Karpas-422 (cell line): Measurements from ENCODE around the gene AMBRA1. TPM values are rescaled to one million over a fixed set of nuclear protein-coding genes. Genes with fewer than 3 reads are reported as not detected.

ENCODE experiments used
- DNase-seq: peaks from one replicate; pipeline ENCODE4 v3.0.0-alpha.2; 2015
- H2AFZ ChIP-seq: fragments of 200-600 bp; sonication (generic); 2 replicates; pipeline ENCODE4 v1.6.1; 2014; ENCODE audit warnings: antibody characterized with exemption, low read length, mixed read lengths
- H3K27ac ChIP-seq: fragments of 200-600 bp; sonication (generic); 2 replicates; pipeline ENCODE4 v1.5.1; 2014; ENCODE audit warnings: mild to moderate bottlenecking, low read length, moderate library complexity
- H3K27me3 ChIP-seq: fragments of 200-600 bp; sonication (generic); 2 replicates; pipeline ENCODE4 v1.6.1; 2014; ENCODE audit warnings: low read length, mixed read lengths
- H3K36me3 ChIP-seq: fragments of 200-600 bp; sonication (generic); 2 replicates; pipeline ENCODE4 v1.6.1; 2014; ENCODE audit warnings: low read length, mixed read lengths; ENCODE audit not compliant: insufficient read depth
- H3K4me1 ChIP-seq: fragments of 200-600 bp; sonication (generic); 2 replicates; pipeline ENCODE4 v1.6.1; 2014; ENCODE audit warnings: mild to moderate bottlenecking, low read length, mixed read lengths
- H3K4me2 ChIP-seq: fragments of 200-600 bp; sonication (generic); 2 replicates; pipeline ENCODE4 v1.6.1; 2014; ENCODE audit warnings: low read length, low read depth, mild to moderate bottlenecking; ENCODE audit not compliant: poor library complexity, severe bottlenecking
- H3K4me3 ChIP-seq: fragments of 200-600 bp; sonication (generic); 2 replicates; pipeline ENCODE4 v1.5.1; 2014; ENCODE audit warnings: mild to moderate bottlenecking, antibody characterized with exemption, low read length, mixed read lengths
- H3K79me2 ChIP-seq: fragments of 200-600 bp; sonication (generic); 2 replicates; pipeline ENCODE4 v1.6.1; 2014; ENCODE audit warnings: mild to moderate bottlenecking, low read length, mixed read lengths
- H3K9ac ChIP-seq: fragments of 200-600 bp; sonication (generic); 2 replicates; pipeline ENCODE4 v1.6.0; 2014; ENCODE audit warnings: low read length
- H3K9me2 ChIP-seq: fragments of 200-600 bp; sonication (generic), shearing (Covaris generic); replicated peaks from 2 replicates; pipeline ENCODE4 v1.6.0; 2014; ENCODE audit warnings: mild to moderate bottlenecking, low read length, moderate library complexity; ENCODE audit not compliant: insufficient read depth
- H3K9me3 ChIP-seq: fragments of 300-700, 200-600 bp; sonication (generic); 2 replicates; pipeline ENCODE4 v1.6.1; 2014; ENCODE audit warnings: low read length, mixed read lengths
- H4K20me1 ChIP-seq: fragments of 200-600 bp; sonication (generic); 2 replicates; pipeline ENCODE4 v1.6.1; 2014; ENCODE audit warnings: mild to moderate bottlenecking, antibody characterized with exemption, low read length, low read depth; ENCODE audit not compliant: insufficient read depth
- total RNA-seq: library from RNA; depleted of rRNA; stranded (reverse); fragments of >200 nt; shearing (Covaris generic); gene quantifications from 2 replicates; pipeline ENCODE4 v1.2.3, GENCODE V29; 2014; ENCODE audit warnings: low replicate concordance

AMBRA1 gene
- total RNA-seq, 1 experiment from 2014 or later, result 30.3 TPM

GRCh38 chr11:46607516-46607915, 13.7 kb upstream of the AMBRA1 start:
- H3K9me3 ChIP-seq, result no peaks in the 10 kb centered on the region
- peaks cover 6% of the 10 kb centered on the region for H3K79me2 ChIP-seq
- 0 out of 2 replicates have a peak overlapping the region, but pooled peaks have one; percentile 19 for H3K27ac ChIP-seq
- H3K27me3 ChIP-seq, result no peaks in the 10 kb centered on the region
- H3K9ac ChIP-seq, result no peak overlapping the region
- no peak for DNase-seq
- no peaks in the 10 kb centered on the region for H4K20me1 ChIP-seq
- no peak overlapping the region for H3K4me2 ChIP-seq
- H3K36me3 ChIP-seq, result no peaks in the 10 kb centered on the region
- H3K9me2 ChIP-seq, result no peaks in the 10 kb centered on the region
- no peak overlapping the region for H2AFZ ChIP-seq
- peaks cover 31% of the 10 kb centered on the region for H3K4me1 ChIP-seq
- no peak overlapping the region for H3K4me3 ChIP-seq

- H3K9ac ChIP-seq, result peak overlapping the region; percentile 7; the same call in 1 of the 2 replicates
- peaks cover 2% of the 10 kb centered on the region; the same call in 1 of the 2 replicates for H3K79me2 ChIP-seq
- no peak overlapping the region; the same call in 1 of the 2 replicates for H3K4me3 ChIP-seq
- H3K4me2 ChIP-seq, result peak overlapping the region; percentile 54
- peak overlapping the region; percentile 46 for H3K27ac ChIP-seq
- no peaks in the 10 kb centered on the region for H3K9me2 ChIP-seq
- no peak overlapping the region for H2AFZ ChIP-seq
- H3K27me3 ChIP-seq, result no peaks in the 10 kb centered on the region
- H3K4me1 ChIP-seq, result peaks cover 36% of the 10 kb centered on the region
- H4K20me1 ChIP-seq, result no peaks in the 10 kb centered on the region
- no peaks in the 10 kb centered on the region for H3K36me3 ChIP-seq
- peak; percentile 48 for DNase-seq
- H3K9me3 ChIP-seq, result no peaks in the 10 kb centered on the region
These were observed 11.0 kb upstream of the AMBRA1 start for GRCh38 chr11:46604796-46605195.

GRCh38 chr11:46603704-46604308, 10.0 kb upstream of the AMBRA1 start:
- Histone ChIP-seq H3K4me3 (peak overlapping the region; percentile 19; the same call in 1 of the 2 replicates), H3K9ac (0 out of 2 replicates have a peak overlapping the region, but pooled peaks have one; percentile 1), H3K4me1 (peaks cover 36% of the 10 kb centered on the region), H3K79me2 (peaks cover 2% of the 10 kb centered on the region; the same call in 1 of the 2 replicates), H4K20me1 (no peaks in the 10 kb centered on the region), H3K36me3 (no peaks in the 10 kb centered on the region), H2AFZ (no peak overlapping the region), H3K27me3 (no peaks in the 10 kb centered on the region), H3K27ac (peak overlapping the region; percentile 46; the same call in 1 of the 2 replicates), H3K9me3 (no peaks in the 10 kb centered on the region), H3K9me2 (no peaks in the 10 kb centered on the region), H3K4me2 (peak overlapping the region; percentile 54)
- DNase-seq, result peak; percentile 56

- Histone ChIP-seq H3K9ac (no peak overlapping the region), H2AFZ (no peak overlapping the region), H3K9me2 (no peaks in the 10 kb centered on the region), H3K36me3 (no peaks in the 10 kb centered on the region), H3K27ac (0 out of 2 replicates have a peak overlapping the region, but pooled peaks have one; percentile 18), H3K27me3 (no peaks in the 10 kb centered on the region), H3K4me2 (no peak overlapping the region), H3K4me3 (no peak overlapping the region), H4K20me1 (no peaks in the 10 kb centered on the region), H3K9me3 (no peaks in the 10 kb centered on the region), H3K79me2 (no peaks in the 10 kb centered on the region; the same call in 1 of the 2 replicates), H3K4me1 (peaks cover 36% of the 10 kb centered on the region)
- DNase-seq, result no peak
These were observed 7.3 kb upstream of the AMBRA1 start for GRCh38 chr11:46601129-46601528.

- DNase-seq, result no peak
- Histone ChIP-seq H3K27ac (no peak overlapping the region), H3K9ac (no peak overlapping the region), H3K9me3 (no peaks in the 10 kb centered on the region), H3K4me1 (peaks cover 36% of the 10 kb centered on the region), H3K36me3 (no peaks in the 10 kb centered on the region), H3K4me3 (no peak overlapping the region), H3K9me2 (no peaks in the 10 kb centered on the region), H3K79me2 (no peaks in the 10 kb centered on the region; the same call in 1 of the 2 replicates), H4K20me1 (no peaks in the 10 kb centered on the region), H2AFZ (no peak overlapping the region), H3K27me3 (no peaks in the 10 kb centered on the region), H3K4me2 (no peak overlapping the region)
These were observed 6.6 kb upstream of the AMBRA1 start for GRCh38 chr11:46600194-46600960.

GRCh38 chr11:46599340-46600193, 5.7 kb upstream of the AMBRA1 start:
- H3K27ac ChIP-seq, result no peak overlapping the region
- no peaks in the 10 kb centered on the region for H4K20me1 ChIP-seq
- H3K9me2 ChIP-seq, result no peaks in the 10 kb centered on the region
- no peak overlapping the region for H2AFZ ChIP-seq
- H3K9ac ChIP-seq, result no peak overlapping the region
- no peaks in the 10 kb centered on the region for H3K79me2 ChIP-seq
- H3K9me3 ChIP-seq, result no peaks in the 10 kb centered on the region
- no peaks in the 10 kb centered on the region for H3K27me3 ChIP-seq
- no peak overlapping the region for H3K4me3 ChIP-seq
- DNase-seq, result no peak
- H3K36me3 ChIP-seq, result no peaks in the 10 kb centered on the region
- H3K4me1 ChIP-seq, result peaks cover 28% of the 10 kb centered on the region
- H3K4me2 ChIP-seq, result no peak overlapping the region

GRCh38 chr11:46597609-46598219, 3.9 kb upstream of the AMBRA1 start:
- H3K36me3 ChIP-seq, result no peaks in the 10 kb centered on the region
- H4K20me1 ChIP-seq, result peaks cover 8% of the 10 kb centered on the region; the same call in 1 of the 2 replicates
- no peak for DNase-seq
- H3K79me2 ChIP-seq, result peaks cover 11% of the 10 kb centered on the region
- H3K4me1 ChIP-seq, result peaks cover 21% of the 10 kb centered on the region
- no peaks in the 10 kb centered on the region for H3K9me3 ChIP-seq
- H2AFZ ChIP-seq, result no peak overlapping the region
- H3K27me3 ChIP-seq, result no peaks in the 10 kb centered on the region
- H3K27ac ChIP-seq, result no peak overlapping the region
- H3K4me2 ChIP-seq, result no peak overlapping the region
- H3K4me3 ChIP-seq, result no peak overlapping the region
- H3K9me2 ChIP-seq, result no peaks in the 10 kb centered on the region
- no peak overlapping the region for H3K9ac ChIP-seq
